Measurements from ENCODE around the gene PMIS2. TPM values are rescaled to one million over a fixed set of nuclear protein-coding genes. Genes with fewer than 3 reads are reported as not detected.

The PMIS2 gene
- total and polyA plus RNA-seq, 3 donors from 2014 or later: 0.74 to 2.0 TPM; not detected in 1

DNA sequence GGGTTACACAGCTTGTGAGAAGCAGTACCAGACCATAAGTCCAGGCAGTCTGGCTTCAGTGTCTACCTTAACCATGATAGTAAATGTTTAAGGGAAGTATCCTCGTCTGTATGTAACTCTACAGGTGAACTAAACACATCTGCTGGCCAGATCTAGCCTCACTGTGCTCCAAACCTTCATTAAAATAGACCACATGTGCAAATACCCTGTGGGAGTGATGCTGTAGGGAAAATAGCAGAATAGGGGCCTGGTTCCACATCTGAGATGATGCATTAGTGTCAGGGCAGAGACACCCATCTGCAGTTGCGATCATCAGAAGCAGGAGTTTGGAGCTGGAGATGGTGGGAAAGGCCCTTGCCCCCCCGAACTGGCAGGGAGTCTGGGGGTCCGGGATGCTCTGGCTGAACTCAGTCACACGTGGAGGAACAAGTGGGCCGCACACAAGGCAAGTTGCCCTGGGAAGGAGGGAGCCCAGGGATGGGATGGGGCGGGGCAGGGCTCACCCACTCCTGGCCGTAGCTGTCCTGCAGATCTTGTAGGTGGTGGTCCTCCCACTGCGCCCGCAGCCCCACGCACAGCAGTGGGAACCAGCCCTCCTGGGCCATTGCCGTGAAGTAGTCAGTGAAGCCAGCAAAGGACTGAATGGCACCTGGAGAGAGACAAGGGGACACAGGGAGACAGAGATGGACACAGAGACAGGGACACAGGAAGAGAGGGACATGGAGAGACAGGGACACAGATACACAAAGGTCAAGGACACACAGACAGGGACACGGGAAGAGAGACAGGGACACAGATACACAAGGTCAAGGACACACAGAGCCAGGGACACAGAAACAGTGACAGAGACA is 33.2 kb upstream of the PMIS2 start:
- intact Hi-C loops (cut with DNase I; ENCODE audit: low total_unique reads): no loop called here
- H3K36me3 ChIP-seq (ENCODE audit: low read depth, missing control alignments): no peaks in the 10 kb centered on the region
- no peak for DNase-seq
- H3K27me3 ChIP-seq: no peaks in the 10 kb centered on the region
- no peak overlapping the region for H3K27ac ChIP-seq
- H3K4me3 ChIP-seq: no peak overlapping the region
- 55 to 75% methylated on average over 7 to 13 of the region's 13 CpGs for whole genome bisulfite sequencing, 2 donors
- no peaks in the 10 kb centered on the region for H3K4me1 ChIP-seq
- TF ChIP-seq POLR2A (IDR thresholded peaks at IDR 0.05): no peak
- TF ChIP-seq, protein P1, sequence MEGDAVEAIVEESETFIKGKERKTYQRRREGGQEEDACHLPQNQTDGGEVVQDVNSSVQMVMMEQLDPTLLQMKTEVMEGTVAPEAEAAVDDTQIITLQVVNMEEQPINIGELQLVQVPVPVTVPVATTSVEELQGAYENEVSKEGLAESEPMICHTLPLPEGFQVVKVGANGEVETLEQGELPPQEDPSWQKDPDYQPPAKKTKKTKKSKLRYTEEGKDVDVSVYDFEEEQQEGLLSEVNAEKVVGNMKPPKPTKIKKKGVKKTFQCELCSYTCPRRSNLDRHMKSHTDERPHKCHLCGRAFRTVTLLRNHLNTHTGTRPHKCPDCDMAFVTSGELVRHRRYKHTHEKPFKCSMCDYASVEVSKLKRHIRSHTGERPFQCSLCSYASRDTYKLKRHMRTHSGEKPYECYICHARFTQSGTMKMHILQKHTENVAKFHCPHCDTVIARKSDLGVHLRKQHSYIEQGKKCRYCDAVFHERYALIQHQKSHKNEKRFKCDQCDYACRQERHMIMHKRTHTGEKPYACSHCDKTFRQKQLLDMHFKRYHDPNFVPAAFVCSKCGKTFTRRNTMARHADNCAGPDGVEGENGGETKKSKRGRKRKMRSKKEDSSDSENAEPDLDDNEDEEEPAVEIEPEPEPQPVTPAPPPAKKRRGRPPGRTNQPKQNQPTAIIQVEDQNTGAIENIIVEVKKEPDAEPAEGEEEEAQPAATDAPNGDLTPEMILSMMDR (IDR thresholded peaks at IDR 0.05): no peak
- H3K9me3 ChIP-seq: no peaks in the 10 kb centered on the region

DNA sequence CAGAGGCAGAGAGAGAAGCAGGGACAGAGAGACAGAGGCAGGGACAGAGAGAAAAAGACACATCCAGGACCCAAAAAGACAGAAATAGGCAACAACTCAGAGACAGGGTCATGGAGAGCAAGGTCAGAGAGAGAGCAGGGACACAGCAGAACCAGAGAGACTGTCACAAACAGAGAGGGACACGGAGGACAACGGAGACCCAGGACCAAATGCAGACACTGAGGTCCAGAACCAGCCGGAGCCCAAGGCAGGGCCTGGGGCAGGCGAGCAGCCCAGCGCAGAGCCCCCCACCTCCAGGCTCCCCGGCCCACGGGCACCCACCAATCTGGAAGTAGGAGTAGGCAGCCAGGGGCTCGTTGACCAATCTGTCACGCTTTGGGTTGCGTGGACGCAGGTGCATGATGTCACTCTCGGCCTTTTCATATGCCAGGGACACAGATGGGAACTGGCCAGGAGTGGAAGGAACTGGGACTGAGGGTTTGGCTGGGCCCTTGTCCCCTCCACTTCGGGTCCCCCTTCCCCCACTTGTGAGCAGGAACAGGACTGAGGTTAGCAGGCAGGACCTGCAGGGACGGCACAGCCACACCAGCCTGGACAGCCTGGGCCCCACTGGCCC is 32.5 kb upstream of the PMIS2 start:
- WGBS, 2 donors: 62 to 82% methylated on average over 8 to 14 of the region's 14 CpGs
- TF ChIP-seq, protein P1 (IDR thresholded peaks at IDR 0.05): no peak
- no peak for TF ChIP-seq POLR2A (IDR thresholded peaks at IDR 0.05)
- Histone ChIP-seq H3K36me3 (ENCODE audit: low read depth, missing control alignments) (no peaks in the 10 kb centered on the region), H3K27ac (no peak overlapping the region), H3K4me1 (no peaks in the 10 kb centered on the region), H3K4me3 (no peak overlapping the region), H3K27me3 (no peaks in the 10 kb centered on the region), H3K9me3 (no peaks in the 10 kb centered on the region)
- intact Hi-C loops (cut with DNase I; ENCODE audit: low total_unique reads): no loop called here
- DNase-seq: no peak

DNA sequence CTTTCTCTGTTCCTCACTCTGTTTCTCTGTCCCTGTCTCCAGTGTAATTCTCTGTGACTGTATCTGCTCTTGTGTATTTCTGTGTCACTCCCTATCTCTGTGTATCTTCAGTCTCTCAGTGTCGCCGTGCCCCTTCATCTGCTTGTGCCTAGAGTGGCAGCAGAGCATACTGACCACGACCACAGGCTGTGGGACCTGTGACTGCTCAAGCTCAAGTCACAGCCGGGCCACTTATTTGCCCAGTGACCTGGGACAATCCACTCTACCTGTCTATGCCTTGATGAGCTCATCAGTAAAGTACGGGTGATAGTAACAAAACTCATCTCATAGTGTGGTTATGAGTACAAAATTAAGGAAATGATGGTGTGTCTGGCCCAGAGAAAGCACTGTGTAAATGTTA is 31.9 kb upstream of the PMIS2 start:
- intact Hi-C loops (cut with DNase I; ENCODE audit: low total_unique reads): no loop called here
- Histone ChIP-seq H3K36me3 (ENCODE audit: low read depth, missing control alignments) (no peaks in the 10 kb centered on the region), H3K27me3 (no peaks in the 10 kb centered on the region), H3K27ac (no peak overlapping the region), H3K4me3 (no peak overlapping the region), H3K4me1 (no peaks in the 10 kb centered on the region), H3K9me3 (no peaks in the 10 kb centered on the region)
- WGBS, 2 donors: 79 to 82% methylated on average over 5 of the region's 5 CpGs
- no peak for DNase-seq
- TF ChIP-seq, protein P1 (IDR thresholded peaks at IDR 0.05): no peak
- TF ChIP-seq POLR2A (IDR thresholded peaks at IDR 0.05): no peak

DNA sequence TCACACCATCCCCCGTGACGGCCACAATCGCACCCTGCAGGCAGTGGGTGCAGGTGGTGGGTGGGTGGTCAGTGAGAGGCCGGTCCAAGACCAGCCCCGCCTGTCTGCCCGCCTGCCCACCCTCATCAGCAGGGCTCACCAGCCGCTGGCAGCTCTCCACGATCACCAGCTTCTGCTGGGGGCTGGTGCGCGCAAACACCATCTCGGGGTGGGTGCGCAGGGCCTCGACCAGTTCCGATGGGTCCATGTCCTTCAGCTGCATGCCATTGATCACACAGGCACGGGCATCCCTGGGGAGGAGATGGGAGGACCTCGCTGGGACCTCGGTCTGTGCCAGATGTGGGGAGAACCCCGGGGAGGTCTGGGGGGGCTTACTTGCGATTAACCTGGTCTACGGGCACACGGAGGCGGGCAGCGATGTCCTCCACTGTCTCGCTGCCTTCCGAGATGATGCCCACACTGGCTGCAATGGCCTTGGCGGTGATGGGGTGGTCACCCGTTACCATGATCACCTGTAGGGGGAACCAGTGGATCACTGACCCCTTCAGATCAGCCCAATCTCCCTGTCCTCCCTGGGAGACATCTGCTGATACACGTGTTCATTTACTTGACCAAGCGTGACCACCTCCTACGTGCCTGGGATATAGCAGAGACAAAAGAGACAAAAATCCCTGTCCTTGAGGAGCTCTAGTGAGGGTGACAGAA is 30.5 kb upstream of the PMIS2 start:
- H3K4me1 ChIP-seq: no peaks in the 10 kb centered on the region
- 73 to 77% methylated on average over 13 to 30 of the region's 30 CpGs for WGBS, 2 donors
- H3K36me3 ChIP-seq (ENCODE audit: low read depth, missing control alignments): no peaks in the 10 kb centered on the region
- intact Hi-C loops (cut with DNase I; ENCODE audit: low total_unique reads): no loop called here
- H3K9me3 ChIP-seq: no peaks in the 10 kb centered on the region
- no peak for TF ChIP-seq POLR2A (IDR thresholded peaks at IDR 0.05)
- TF ChIP-seq, protein P1 (IDR thresholded peaks at IDR 0.05): no peak
- no peak overlapping the region for H3K4me3 ChIP-seq
- no peak for DNase-seq
- H3K27me3 ChIP-seq: no peaks in the 10 kb centered on the region
- no peak overlapping the region for H3K27ac ChIP-seq
